ENCODE data around the gene EVA1B. TPM values are rescaled to one million over a fixed set of nuclear protein-coding genes. Genes with fewer than 3 reads are reported as not detected.

Gene EVA1B
- total RNA-seq, 1 donor from 2014 or later: 251 TPM

DNA sequence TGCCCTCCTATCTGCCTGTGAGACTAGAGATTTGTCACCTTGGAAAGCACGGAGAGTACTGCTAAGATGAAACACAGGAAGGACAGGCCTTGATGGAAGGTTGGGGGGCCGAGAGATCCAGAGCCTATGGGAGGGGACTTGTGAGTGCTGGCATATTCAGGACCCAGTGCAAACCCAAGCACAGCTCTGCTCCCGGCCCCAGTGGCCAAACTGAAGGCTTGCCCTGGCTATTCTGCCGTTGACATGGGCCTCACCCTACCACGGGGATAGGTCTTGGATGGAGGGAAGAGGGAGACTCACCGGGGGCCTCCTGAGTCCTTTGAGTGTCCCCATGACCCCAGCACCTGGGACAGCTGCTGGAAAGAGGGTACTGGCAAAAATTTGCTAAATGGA is 4.6 kb upstream of the EVA1B start:
- TF ChIP-seq, protein P1, sequence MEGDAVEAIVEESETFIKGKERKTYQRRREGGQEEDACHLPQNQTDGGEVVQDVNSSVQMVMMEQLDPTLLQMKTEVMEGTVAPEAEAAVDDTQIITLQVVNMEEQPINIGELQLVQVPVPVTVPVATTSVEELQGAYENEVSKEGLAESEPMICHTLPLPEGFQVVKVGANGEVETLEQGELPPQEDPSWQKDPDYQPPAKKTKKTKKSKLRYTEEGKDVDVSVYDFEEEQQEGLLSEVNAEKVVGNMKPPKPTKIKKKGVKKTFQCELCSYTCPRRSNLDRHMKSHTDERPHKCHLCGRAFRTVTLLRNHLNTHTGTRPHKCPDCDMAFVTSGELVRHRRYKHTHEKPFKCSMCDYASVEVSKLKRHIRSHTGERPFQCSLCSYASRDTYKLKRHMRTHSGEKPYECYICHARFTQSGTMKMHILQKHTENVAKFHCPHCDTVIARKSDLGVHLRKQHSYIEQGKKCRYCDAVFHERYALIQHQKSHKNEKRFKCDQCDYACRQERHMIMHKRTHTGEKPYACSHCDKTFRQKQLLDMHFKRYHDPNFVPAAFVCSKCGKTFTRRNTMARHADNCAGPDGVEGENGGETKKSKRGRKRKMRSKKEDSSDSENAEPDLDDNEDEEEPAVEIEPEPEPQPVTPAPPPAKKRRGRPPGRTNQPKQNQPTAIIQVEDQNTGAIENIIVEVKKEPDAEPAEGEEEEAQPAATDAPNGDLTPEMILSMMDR (IDR thresholded peaks at IDR 0.05): no peak
- DNase-seq (ENCODE audit: low spot score in 2 of 2): no peak
- H3K4me3 ChIP-seq: no peak overlapping the region
- intact Hi-C loops (cut with DNase I): no loop called here
- no peaks in the 10 kb centered on the region for H3K9me3 ChIP-seq
- peaks cover 6 to 7% of the 10 kb centered on the region in 2 donors for H3K4me1 ChIP-seq
- H3K27me3 ChIP-seq: no peaks in the 10 kb centered on the region
- H3K27ac ChIP-seq: no peak overlapping the region
- H3K36me3 ChIP-seq: no peaks in the 10 kb centered on the region

DNA sequence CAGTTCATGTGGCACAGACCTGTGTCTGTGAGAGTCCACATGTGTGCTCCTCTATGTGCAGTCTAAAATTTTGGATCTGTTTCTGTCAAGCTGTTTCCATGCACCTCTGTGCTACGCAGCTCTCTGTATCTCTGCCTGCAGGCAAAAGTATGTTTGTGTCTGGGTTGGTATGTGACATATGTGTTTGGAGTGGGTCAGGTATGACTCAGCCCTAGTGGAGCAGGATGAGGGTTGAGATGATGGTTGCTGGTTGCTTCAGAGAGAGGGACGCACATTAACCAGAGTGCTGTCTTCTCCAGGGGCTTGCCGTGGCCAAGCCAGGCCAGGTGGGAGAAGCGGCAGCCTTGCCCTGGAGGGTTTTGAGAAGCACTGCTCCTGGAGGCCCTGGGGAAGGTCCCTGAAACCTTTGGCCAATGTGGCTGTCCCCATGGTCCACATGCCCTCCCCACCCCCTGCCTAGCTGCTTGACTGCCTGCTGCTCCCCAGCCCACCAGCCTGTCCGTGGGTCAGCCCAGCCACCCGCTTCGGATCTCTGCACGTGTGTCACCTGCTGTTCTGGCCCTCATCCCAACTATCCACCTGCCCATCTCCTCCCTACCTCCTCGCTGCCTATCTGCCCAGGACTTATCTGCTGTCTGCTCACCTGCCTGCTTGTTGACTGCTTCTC is 4.1 kb upstream of the EVA1B start:
- Histone ChIP-seq H3K36me3 (no peaks in the 10 kb centered on the region), H3K27ac (no peak overlapping the region), H3K4me1 (peaks cover 6 to 8% of the 10 kb centered on the region in 2 donors), H3K4me3 (no peak overlapping the region), H3K9me3 (no peaks in the 10 kb centered on the region), H3K27me3 (no peaks in the 10 kb centered on the region)
- intact Hi-C loops (cut with DNase I): no loop called here
- TF ChIP-seq, protein P1 (IDR thresholded peaks at IDR 0.05): no peak
- DNase-seq (ENCODE audit: low spot score in 2 of 2): no peak

DNA sequence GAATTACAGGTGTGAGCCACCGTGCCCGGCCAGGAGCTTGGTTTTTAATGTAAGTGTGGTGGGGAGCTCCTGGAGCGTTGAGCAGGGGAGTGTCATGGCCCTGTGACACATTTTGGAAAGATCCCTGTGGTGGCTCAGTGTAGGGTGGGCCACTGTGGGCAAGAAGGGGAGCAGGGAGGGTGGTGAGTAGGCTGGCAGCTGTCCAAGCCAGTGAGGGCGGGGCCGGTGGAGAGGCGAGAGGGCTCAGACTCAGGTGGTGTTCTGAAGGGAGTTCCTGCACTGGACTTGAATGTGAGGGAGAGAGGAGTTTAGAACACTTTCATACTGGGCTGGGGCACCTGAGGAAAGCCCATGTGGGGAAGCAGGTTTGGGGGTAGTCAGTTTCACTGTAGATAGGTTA is 3.1 kb upstream of the EVA1B start:
- Histone ChIP-seq H3K27me3 (no peaks in the 10 kb centered on the region), H3K4me3 (no peak overlapping the region), H3K9me3 (no peaks in the 10 kb centered on the region), H3K27ac (no peak overlapping the region), H3K4me1 (peaks cover 11 to 16% of the 10 kb centered on the region in 2 donors), H3K36me3 (no peaks in the 10 kb centered on the region)
- intact Hi-C loops (cut with DNase I): no loop called here
- TF ChIP-seq, protein P1 (IDR thresholded peaks at IDR 0.05): no peak
- DNase-seq (ENCODE audit: low spot score in 2 of 2): no peak

- Histone ChIP-seq H3K27ac (peak overlapping the region; percentile 91 to 98), H3K4me3 (peak overlapping the region; percentile 68 to 75), H3K4me1 (peaks cover 14 to 29% of the 10 kb centered on the region in 2 donors), H3K9me3 (no peaks in the 10 kb centered on the region), H3K27me3 (no peaks in the 10 kb centered on the region), H3K36me3 (no peaks in the 10 kb centered on the region)
- TF ChIP-seq, protein P1 (IDR thresholded peaks at IDR 0.05): no peak
- intact Hi-C loops (cut with DNase I): loop anchor here (5.0 kb wide), 2 partner anchors 63 to 1788 kb away; partner anchors contain the start of gene STK40
- no peak for DNase-seq (ENCODE audit: low spot score in 2 of 2)
Observed at GRCh38 chr1:36324353-36324703, 883 bp upstream of the EVA1B start.

- intact Hi-C loops (cut with DNase I): loop anchor here (2.0 to 5.0 kb wide), 3 partner anchors 28 to 1789 kb away; partner anchors contain the start of gene STK40
- TF ChIP-seq, protein P1 (IDR thresholded peaks at IDR 0.05): no peak
- Histone ChIP-seq H3K27me3 (no peaks in the 10 kb centered on the region), H3K27ac (peak overlapping the region; percentile 91 to 98), H3K4me1 (peaks cover 14 to 29% of the 10 kb centered on the region in 2 donors), H3K9me3 (no peaks in the 10 kb centered on the region), H3K4me3 (peak overlapping the region; percentile 68 to 75), H3K36me3 (no peaks in the 10 kb centered on the region)
- DNase-seq (ENCODE audit: low spot score in 2 of 2): peak in 1 of 2 donors; percentile 87
Observed at GRCh38 chr1:36322786-36323635, 434 bp downstream of the EVA1B start.

Measured in ascending aorta (tissue), 2 donors.